HepG2 (cell line): ENCODE measurements around the gene UQCR11. TPM values are rescaled to one million over a fixed set of nuclear protein-coding genes. Genes with fewer than 3 reads are reported as not detected.

Experiments used
- CCDC6 ChIP-seq: sonication (generic); formaldehyde crosslinking; IDR thresholded peaks from 2 replicates; pipeline ENCODE4 v1.8.1; 2022; ENCODE audit warnings: mild to moderate bottlenecking, missing genetic modification reagents, moderate library complexity
- ELF1 ChIP-seq: sonication (generic); formaldehyde crosslinking; IDR thresholded peaks from 2 replicates; pipeline ENCODE4 v1.4.0; 2020; ENCODE audit warnings: missing genetic modification reagents
- ELF3 ChIP-seq: IDR thresholded peaks from 2 replicates; pipeline ENCODE4 v1.6.1; 2016; ENCODE audit warnings: missing genetic modification reagents, missing compliant biosample characterization
- GLI4 ChIP-seq: sonication (generic); formaldehyde crosslinking; IDR thresholded peaks from 2 replicates; pipeline ENCODE4 v1.5.1; 2020; ENCODE audit warnings: missing genetic modification reagents, mild to moderate bottlenecking, moderate library complexity, borderline replicate concordance
- HNF4A ChIP-seq: sonication (generic); formaldehyde crosslinking; IDR thresholded peaks from 2 replicates; pipeline ENCODE4 v1.4.0; 2020; ENCODE audit warnings: missing genetic modification reagents
- HNRNPH1 ChIP-seq: fragments of 200-400 bp; formaldehyde crosslinking; optimal IDR thresholded peaks from 2 replicates; pipeline ENCODE3; 2017; ENCODE audit warnings: mild to moderate bottlenecking, low read depth, low read length
- HOXA3 ChIP-seq: sonication (generic); formaldehyde crosslinking; IDR thresholded peaks from 2 replicates; pipeline ENCODE4 v1.5.0; 2020; ENCODE audit warnings: missing genetic modification reagents
- MIXL1 ChIP-seq: IDR thresholded peaks from 2 replicates; pipeline ENCODE4 v1.6.1; 2016
- PLRG1 ChIP-seq: fragments of 450-650 bp; conservative IDR thresholded peaks from 2 replicates; pipeline ENCODE4 v1.6.1; 2016
- SMARCE1 ChIP-seq: fragments of 450-650 bp; IDR thresholded peaks from 2 replicates; pipeline ENCODE4 v1.6.1; 2017; ENCODE audit warnings: borderline replicate concordance
- SP2 ChIP-seq: sonication (generic); formaldehyde crosslinking; IDR thresholded peaks from 2 replicates; pipeline ENCODE4 v1.5.1; 2020; ENCODE audit warnings: mild to moderate bottlenecking, missing genetic modification reagents
- TP53 ChIP-seq: sonication (generic); formaldehyde crosslinking; conservative IDR thresholded peaks from 2 replicates; pipeline ENCODE4 v1.4.0; 2020; ENCODE audit warnings: missing genetic modification reagents
- ZFP1 ChIP-seq: IDR thresholded peaks from 2 replicates; pipeline ENCODE4 v1.6.1; 2016
- ZFYVE20 ChIP-seq: sonication (generic); formaldehyde crosslinking; IDR thresholded peaks from 2 replicates; pipeline ENCODE4 v1.8.0; 2023; ENCODE audit warnings: low read depth, mild to moderate bottlenecking, moderate library complexity, missing genetic modification reagents, borderline replicate concordance
- ZNF224 ChIP-seq: sonication (generic); formaldehyde crosslinking; IDR thresholded peaks from 2 replicates; pipeline ENCODE4 v1.5.0; 2020; ENCODE audit warnings: mild to moderate bottlenecking, missing genetic modification reagents
- ZNF382 ChIP-seq: sonication (generic); formaldehyde crosslinking; IDR thresholded peaks from 2 replicates; pipeline ENCODE4 v1.5.0; 2020; ENCODE audit warnings: missing genetic modification reagents, mild to moderate bottlenecking, borderline replicate concordance
- ZNF773 ChIP-seq: sonication (generic); formaldehyde crosslinking; IDR thresholded peaks from 2 replicates; pipeline ENCODE4 v1.4.0; 2020; ENCODE audit warnings: missing genetic modification reagents, borderline replicate concordance
- ZSCAN12 ChIP-seq: sonication (generic); formaldehyde crosslinking; IDR thresholded peaks from 2 replicates; pipeline ENCODE4 v1.9.0; 2021; ENCODE audit warnings: mild to moderate bottlenecking, missing genetic modification reagents
- polyA plus RNA-seq, 8 experiments: library from polyadenylated mRNA; depleted of rRNA in 3 of 8; stranded (reverse) in 7 of 8; unstranded in 1 of 8; fragments of >200 nt; fragmentation: Illumina TruSeq in 4 of 8; extraction: Trizol in 4 of 8; gene quantifications; 2 replicates each; pipeline versions ENCODE4 v1.2.1 to v1.2.3, GENCODE V29; 2011 to 2016; ENCODE audit warnings: low read depth in 4 of 8, missing spikeins in 1 of 8, mixed read lengths in 1 of 8; ENCODE audit not compliant: insufficient read depth in 1 of 8
- total RNA-seq, 5 experiments: library from RNA; depleted of rRNA; stranded (reverse); fragments of >200 nt; fragmentation: Illumina TruSeq; extraction: Trizol; gene quantifications; 2 replicates each; pipeline ENCODE4 v1.2.3, GENCODE V29; 2016; ENCODE audit warnings: low read depth in 1 of 5
- TF ChIP-seq, protein P1 (sequence below): sonication (generic); formaldehyde crosslinking; IDR thresholded peaks from 2 replicates; pipeline ENCODE4 v1.4.0; 2020; ENCODE audit warnings: mild to moderate bottlenecking, missing genetic modification reagents
- TF ChIP-seq, protein P2 (sequence below): sonication (generic); formaldehyde crosslinking; IDR thresholded peaks from 2 replicates; pipeline ENCODE4 v1.4.0; 2020; ENCODE audit warnings: missing genetic modification reagents
- TF ChIP-seq, protein P3 (sequence below): IDR thresholded peaks from 2 replicates; pipeline ENCODE4 v1.6.1; 2012; ENCODE audit warnings: low read depth, low read length, improper control_type of control experiment
- TF ChIP-seq, protein P4 (sequence below): sonication (generic); formaldehyde crosslinking; IDR thresholded peaks from 2 replicates; pipeline ENCODE4 v1.8.1; 2023; ENCODE audit warnings: missing genetic modification reagents, inconsistent platforms, borderline replicate concordance
- TF ChIP-seq, protein P5 (sequence below): sonication (generic); formaldehyde crosslinking; IDR thresholded peaks from 2 replicates; pipeline ENCODE4 v1.5.0; 2020; ENCODE audit warnings: missing genetic modification reagents
- TF ChIP-seq, protein P6 (sequence below): sonication (generic); formaldehyde crosslinking; IDR thresholded peaks from 2 replicates; pipeline ENCODE4 v1.8.0; 2022; ENCODE audit warnings: missing genetic modification reagents, mild to moderate bottlenecking, moderate library complexity, borderline replicate concordance

The UQCR11 gene
- total and polyA plus RNA-seq, 2 of the 13 experiments (the other 11 are each of a cell fraction or from before 2014, with no cell fraction given), result 125 to 214 TPM

DNA sequence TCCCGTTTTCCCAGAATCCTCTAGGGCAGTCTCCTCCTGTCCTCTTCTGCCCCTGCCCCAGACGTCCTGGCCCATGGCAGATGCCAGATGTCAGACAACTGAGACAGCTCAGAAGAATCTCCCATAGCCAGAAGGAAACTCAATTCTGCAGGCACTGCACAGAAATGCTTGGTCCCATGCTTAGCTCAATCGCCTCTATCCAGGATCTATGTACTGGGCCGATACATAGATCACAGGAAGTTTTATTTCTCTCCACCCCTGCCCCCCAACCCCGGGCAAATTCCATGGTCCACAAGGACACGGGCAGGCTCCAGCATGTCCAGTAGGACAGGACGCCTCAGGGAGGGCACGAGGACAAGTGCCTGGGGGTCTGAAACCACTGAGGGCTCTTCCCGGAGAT, 17.4 kb downstream of the UQCR11 start (continued):
- no peak for TF ChIP-seq HNRNPH1
- TF ChIP-seq, protein P1, sequence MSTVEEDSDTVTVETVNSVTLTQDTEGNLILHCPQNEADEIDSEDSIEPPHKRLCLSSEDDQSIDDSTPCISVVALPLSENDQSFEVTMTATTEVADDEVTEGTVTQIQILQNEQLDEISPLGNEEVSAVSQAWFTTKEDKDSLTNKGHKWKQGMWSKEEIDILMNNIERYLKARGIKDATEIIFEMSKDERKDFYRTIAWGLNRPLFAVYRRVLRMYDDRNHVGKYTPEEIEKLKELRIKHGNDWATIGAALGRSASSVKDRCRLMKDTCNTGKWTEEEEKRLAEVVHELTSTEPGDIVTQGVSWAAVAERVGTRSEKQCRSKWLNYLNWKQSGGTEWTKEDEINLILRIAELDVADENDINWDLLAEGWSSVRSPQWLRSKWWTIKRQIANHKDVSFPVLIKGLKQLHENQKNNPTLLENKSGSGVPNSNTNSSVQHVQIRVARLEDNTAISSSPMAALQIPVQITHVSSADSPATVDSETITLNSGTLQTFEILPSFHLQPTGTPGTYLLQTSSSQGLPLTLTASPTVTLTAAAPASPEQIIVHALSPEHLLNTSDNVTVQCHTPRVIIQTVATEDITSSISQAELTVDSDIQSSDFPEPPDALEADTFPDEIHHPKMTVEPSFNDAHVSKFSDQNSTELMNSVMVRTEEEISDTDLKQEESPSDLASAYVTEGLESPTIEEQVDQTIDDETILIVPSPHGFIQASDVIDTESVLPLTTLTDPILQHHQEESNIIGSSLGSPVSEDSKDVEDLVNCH (CRISPR knock-in tag), result no peak
- TF ChIP-seq, protein P2, sequence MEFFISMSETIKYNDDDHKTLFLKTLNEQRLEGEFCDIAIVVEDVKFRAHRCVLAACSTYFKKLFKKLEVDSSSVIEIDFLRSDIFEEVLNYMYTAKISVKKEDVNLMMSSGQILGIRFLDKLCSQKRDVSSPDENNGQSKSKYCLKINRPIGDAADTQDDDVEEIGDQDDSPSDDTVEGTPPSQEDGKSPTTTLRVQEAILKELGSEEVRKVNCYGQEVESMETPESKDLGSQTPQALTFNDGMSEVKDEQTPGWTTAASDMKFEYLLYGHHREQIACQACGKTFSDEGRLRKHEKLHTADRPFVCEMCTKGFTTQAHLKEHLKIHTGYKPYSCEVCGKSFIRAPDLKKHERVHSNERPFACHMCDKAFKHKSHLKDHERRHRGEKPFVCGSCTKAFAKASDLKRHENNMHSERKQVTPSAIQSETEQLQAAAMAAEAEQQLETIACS, result no peak
- no peak for TF ChIP-seq ZFP1 (CRISPR knock-in tag)
- TF ChIP-seq TP53 (CRISPR knock-in tag), result peak; percentile 84; the same call in 1 of the 2 replicates
- peak; percentile 86 for TF ChIP-seq HNF4A (CRISPR knock-in tag)
- TF ChIP-seq ELF1 (CRISPR knock-in tag), result no peak
- no peak for TF ChIP-seq ZNF224 (CRISPR knock-in tag)
- TF ChIP-seq ZFYVE20 (CRISPR knock-in tag), result no peak
- no peak for TF ChIP-seq SMARCE1
- no peak for TF ChIP-seq MIXL1 (CRISPR knock-in tag)
- TF ChIP-seq GLI4 (CRISPR knock-in tag), result no peak
- no peak for TF ChIP-seq ZNF382 (CRISPR knock-in tag)
- TF ChIP-seq, protein P3, sequence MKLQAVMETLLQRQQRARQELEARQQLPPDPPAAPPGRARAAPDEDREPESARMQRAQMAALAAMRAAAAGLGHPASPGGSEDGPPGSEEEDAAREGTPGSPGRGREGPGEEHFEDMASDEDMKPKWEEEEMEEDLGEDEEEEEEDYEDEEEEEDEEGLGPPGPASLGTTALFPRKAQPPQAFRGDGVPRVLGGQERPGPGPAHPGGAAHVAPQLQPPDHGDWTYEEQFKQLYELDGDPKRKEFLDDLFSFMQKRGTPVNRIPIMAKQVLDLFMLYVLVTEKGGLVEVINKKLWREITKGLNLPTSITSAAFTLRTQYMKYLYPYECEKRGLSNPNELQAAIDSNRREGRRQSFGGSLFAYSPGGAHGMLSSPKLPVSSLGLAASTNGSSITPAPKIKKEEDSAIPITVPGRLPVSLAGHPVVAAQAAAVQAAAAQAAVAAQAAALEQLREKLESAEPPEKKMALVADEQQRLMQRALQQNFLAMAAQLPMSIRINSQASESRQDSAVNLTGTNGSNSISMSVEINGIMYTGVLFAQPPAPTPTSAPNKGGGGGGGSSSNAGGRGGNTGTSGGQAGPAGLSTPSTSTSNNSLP, result 0 out of 2 replicates have a peak, but pooled peaks have one; percentile 34
- TF ChIP-seq HOXA3 (CRISPR knock-in tag), result no peak
- TF ChIP-seq, protein P4, sequence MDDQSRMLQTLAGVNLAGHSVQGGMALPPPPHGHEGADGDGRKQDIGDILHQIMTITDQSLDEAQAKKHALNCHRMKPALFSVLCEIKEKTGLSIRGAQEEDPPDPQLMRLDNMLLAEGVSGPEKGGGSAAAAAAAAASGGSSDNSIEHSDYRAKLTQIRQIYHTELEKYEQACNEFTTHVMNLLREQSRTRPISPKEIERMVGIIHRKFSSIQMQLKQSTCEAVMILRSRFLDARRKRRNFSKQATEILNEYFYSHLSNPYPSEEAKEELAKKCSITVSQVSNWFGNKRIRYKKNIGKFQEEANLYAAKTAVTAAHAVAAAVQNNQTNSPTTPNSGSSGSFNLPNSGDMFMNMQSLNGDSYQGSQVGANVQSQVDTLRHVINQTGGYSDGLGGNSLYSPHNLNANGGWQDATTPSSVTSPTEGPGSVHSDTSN, result no peak
- no peak for TF ChIP-seq ZSCAN12
- no peak for TF ChIP-seq SP2 (CRISPR knock-in tag)
- TF ChIP-seq CCDC6 (CRISPR knock-in tag), result no peak
- TF ChIP-seq, protein P5, sequence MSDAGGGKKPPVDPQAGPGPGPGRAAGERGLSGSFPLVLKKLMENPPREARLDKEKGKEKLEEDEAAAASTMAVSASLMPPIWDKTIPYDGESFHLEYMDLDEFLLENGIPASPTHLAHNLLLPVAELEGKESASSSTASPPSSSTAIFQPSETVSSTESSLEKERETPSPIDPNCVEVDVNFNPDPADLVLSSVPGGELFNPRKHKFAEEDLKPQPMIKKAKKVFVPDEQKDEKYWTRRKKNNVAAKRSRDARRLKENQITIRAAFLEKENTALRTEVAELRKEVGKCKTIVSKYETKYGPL (CRISPR knock-in tag), result no peak
- TF ChIP-seq ZNF773 (CRISPR knock-in tag), result no peak
- TF ChIP-seq, protein P6, sequence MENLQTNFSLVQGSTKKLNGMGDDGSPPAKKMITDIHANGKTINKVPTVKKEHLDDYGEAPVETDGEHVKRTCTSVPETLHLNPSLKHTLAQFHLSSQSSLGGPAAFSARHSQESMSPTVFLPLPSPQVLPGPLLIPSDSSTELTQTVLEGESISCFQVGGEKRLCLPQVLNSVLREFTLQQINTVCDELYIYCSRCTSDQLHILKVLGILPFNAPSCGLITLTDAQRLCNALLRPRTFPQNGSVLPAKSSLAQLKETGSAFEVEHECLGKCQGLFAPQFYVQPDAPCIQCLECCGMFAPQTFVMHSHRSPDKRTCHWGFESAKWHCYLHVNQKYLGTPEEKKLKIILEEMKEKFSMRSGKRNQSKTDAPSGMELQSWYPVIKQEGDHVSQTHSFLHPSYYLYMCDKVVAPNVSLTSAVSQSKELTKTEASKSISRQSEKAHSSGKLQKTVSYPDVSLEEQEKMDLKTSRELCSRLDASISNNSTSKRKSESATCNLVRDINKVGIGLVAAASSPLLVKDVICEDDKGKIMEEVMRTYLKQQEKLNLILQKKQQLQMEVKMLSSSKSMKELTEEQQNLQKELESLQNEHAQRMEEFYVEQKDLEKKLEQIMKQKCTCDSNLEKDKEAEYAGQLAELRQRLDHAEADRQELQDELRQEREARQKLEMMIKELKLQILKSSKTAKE (CRISPR knock-in tag), result no peak
- TF ChIP-seq PLRG1, result no peak
- TF ChIP-seq ELF3 (CRISPR knock-in tag), result no peak
